Measurements from ENCODE around the gene ARL8A. TPM values are rescaled to one million over a fixed set of nuclear protein-coding genes. Genes with fewer than 3 reads are reported as not detected.

The ARL8A gene
- total RNA-seq, 2 donors from 2014 or later, result 36.3 to 41.0 TPM

DNA sequence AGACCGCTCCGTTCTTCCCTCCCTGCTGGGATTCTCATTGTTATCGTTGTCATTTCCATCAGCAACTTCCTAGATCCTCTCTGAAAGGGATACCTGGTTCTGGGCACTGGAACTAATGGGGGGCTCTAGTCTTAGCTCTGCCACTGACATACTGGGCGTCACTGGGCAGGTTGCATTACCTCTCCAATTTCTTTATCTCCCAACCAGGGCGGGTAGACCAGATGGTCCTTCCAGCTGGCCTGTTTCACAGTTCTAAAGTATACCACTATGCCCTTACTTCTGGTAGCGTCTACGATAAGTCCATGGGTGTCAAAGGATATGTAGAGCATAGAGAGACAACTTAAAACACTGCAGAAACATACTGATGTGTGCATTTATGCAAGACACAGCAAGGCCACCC, 20.4 kb downstream of the ARL8A start:
- no peak for DNase-seq (ENCODE audit: low spot score)
- ATAC-seq (ENCODE audit: insufficient number of reproducible peaks, low FRiP score, low read depth), result no peak
- no peaks in the 10 kb centered on the region for H3K4me1 ChIP-seq (ENCODE audit: control insufficient read depth in 1 of 2, low read depth in 2 of 2)
- no peak overlapping the region for H3K4me3 ChIP-seq
- no peaks in the 10 kb centered on the region for H3K9me3 ChIP-seq
- no peak overlapping the region for H3K27ac ChIP-seq
- H3K36me3 ChIP-seq, result no peaks in the 10 kb centered on the region
- H3K27me3 ChIP-seq (replicated peaks; ENCODE audit: insufficient read depth), result no peaks in the 10 kb centered on the region
- TF ChIP-seq, protein P1, sequence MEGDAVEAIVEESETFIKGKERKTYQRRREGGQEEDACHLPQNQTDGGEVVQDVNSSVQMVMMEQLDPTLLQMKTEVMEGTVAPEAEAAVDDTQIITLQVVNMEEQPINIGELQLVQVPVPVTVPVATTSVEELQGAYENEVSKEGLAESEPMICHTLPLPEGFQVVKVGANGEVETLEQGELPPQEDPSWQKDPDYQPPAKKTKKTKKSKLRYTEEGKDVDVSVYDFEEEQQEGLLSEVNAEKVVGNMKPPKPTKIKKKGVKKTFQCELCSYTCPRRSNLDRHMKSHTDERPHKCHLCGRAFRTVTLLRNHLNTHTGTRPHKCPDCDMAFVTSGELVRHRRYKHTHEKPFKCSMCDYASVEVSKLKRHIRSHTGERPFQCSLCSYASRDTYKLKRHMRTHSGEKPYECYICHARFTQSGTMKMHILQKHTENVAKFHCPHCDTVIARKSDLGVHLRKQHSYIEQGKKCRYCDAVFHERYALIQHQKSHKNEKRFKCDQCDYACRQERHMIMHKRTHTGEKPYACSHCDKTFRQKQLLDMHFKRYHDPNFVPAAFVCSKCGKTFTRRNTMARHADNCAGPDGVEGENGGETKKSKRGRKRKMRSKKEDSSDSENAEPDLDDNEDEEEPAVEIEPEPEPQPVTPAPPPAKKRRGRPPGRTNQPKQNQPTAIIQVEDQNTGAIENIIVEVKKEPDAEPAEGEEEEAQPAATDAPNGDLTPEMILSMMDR (IDR thresholded peaks at IDR 0.05), result no peak

- Histone ChIP-seq H3K4me1 (ENCODE audit: control insufficient read depth in 1 of 2, low read depth in 2 of 2) (no peaks in the 10 kb centered on the region), H3K27me3 (replicated peaks; ENCODE audit: insufficient read depth) (no peaks in the 10 kb centered on the region), H3K4me3 (no peak overlapping the region), H3K9me3 (no peaks in the 10 kb centered on the region), H3K36me3 (no peaks in the 10 kb centered on the region), H3K27ac (no peak overlapping the region)
- DNase-seq (ENCODE audit: low spot score), result no peak
- no peak for ATAC-seq (ENCODE audit: insufficient number of reproducible peaks, low FRiP score, low read depth)
- TF ChIP-seq, protein P1 (IDR thresholded peaks at IDR 0.05), result no peak
Measured at GRCh38 chr1:202123336-202123813, 21.2 kb downstream of the ARL8A start.

DNA sequence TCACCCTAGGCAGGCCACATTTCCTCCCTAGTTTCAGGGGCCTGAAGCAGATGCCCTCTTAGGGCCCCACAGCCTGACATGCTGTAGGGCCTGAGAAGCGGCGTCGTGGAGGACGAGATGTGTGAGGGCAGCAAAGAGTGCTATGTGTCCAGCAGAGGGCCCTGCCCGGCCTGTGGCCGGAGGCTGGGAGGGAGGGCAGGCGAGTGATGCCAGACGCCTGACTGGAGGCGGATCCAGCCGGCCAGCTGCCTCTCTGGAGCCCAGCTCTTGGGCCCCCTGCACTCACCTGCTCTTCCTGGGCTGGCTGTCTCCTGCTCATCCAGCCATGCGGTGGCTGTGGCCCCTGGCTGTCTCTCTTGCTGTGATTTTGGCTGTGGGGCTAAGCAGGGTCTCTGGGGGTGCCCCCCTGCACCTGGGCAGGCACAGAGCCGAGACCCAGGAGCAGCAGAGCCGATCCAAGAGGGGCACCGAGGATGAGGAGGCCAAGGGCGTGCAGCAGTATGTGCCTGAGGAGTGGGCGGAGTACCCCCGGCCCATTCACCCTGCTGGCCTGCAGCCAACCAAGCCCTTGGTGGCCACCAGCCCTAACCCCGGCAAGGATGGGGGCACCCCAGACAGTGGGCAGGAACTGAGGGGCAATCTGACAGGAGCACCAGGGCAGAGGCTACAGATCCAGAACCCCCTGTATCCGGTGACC, 21.8 kb downstream of the ARL8A start, which contains the start of gene GPR37L1:
Gene GPR37L1 (plus strand): TSS at position 279 of the 697 bp plus-strand sequence. CDS start 47 bp downstream, at position 326.
- ATAC-seq (ENCODE audit: insufficient number of reproducible peaks, low FRiP score, low read depth), result peak; percentile 25
- Histone ChIP-seq H3K27ac (no peak within 1 kb of the TSS), H3K9me3 (no peaks in the 10 kb centered on the region), H3K4me1 (ENCODE audit: control insufficient read depth in 1 of 2, low read depth in 2 of 2) (no peaks in the 10 kb centered on the region), H3K4me3 (no peak within 1 kb of the TSS), H3K36me3 (no peaks in the 10 kb centered on the region), H3K27me3 (replicated peaks; ENCODE audit: insufficient read depth) (no peaks in the 10 kb centered on the region)
- TF ChIP-seq, protein P1 (IDR thresholded peaks at IDR 0.05), result peak; percentile 59
- DNase-seq (ENCODE audit: low spot score), result no peak

- no peaks in the 10 kb centered on the region for H3K9me3 ChIP-seq
- H3K27ac ChIP-seq, result no peak overlapping the region
- H3K27me3 ChIP-seq (replicated peaks; ENCODE audit: insufficient read depth), result no peaks in the 10 kb centered on the region
- ATAC-seq (ENCODE audit: insufficient number of reproducible peaks, low FRiP score, low read depth) (no peak), DNase-seq (ENCODE audit: low spot score) (no peak)
- H3K4me3 ChIP-seq, result no peak overlapping the region
- TF ChIP-seq, protein P1 (IDR thresholded peaks at IDR 0.05), result no peak
- no peaks in the 10 kb centered on the region for H3K4me1 ChIP-seq (ENCODE audit: control insufficient read depth in 1 of 2, low read depth in 2 of 2)
- no peaks in the 10 kb centered on the region for H3K36me3 ChIP-seq
Measured at GRCh38 chr1:202121006-202121405, 23.5 kb downstream of the ARL8A start.

DNA sequence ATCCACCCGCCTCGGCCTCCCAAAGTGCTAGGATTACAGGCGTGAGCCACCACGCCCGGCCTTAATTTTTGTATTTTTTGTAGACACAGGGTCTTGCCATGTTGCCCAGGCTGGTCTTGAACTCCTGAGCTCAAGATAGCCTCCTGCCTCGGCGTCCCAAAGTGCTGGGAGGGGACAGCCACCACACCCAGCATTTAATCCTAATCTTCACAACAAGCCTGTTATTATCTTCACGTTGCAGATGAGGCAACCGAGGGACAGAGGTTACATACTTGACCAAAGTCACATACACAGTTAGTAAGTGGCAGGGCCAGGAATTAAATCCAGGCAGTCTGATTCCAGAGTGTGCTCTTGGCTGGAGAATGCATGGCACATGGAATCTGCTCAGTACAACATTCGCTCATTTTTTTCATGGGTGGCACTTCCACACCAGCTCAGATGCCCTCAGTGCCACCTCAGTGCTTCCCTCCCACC, 26.6 kb downstream of the ARL8A start:
- Histone ChIP-seq H3K27me3 (replicated peaks; ENCODE audit: insufficient read depth) (no peaks in the 10 kb centered on the region), H3K4me3 (no peak overlapping the region), H3K36me3 (no peaks in the 10 kb centered on the region), H3K4me1 (ENCODE audit: control insufficient read depth in 1 of 2, low read depth in 2 of 2) (peaks cover 0 to 14% of the 10 kb centered on the region in 2 donors), H3K27ac (no peak overlapping the region), H3K9me3 (no peaks in the 10 kb centered on the region)
- DNase-seq (ENCODE audit: low spot score), result no peak
- no peak for ATAC-seq (ENCODE audit: insufficient number of reproducible peaks, low FRiP score, low read depth)
- TF ChIP-seq, protein P1 (IDR thresholded peaks at IDR 0.05), result no peak
